GM19328 (cell line): ENCODE data around the gene LSM14B.
A peak's percentile ranks its signal among the peaks of the same experiment; 100 is the strongest.
"Not testable (repeated sequence)": the region's sequence is repeated elsewhere in the genome, so short reads cannot be mapped to it uniquely, and the experiment has no call there.

ENCODE experiments used
- ATAC-seq: cut with Tn5 transposase; IDR thresholded peaks from one replicate; pipeline ENCODE4 v1.9.1; 2021; ENCODE audit warnings: mild to moderate bottlenecking, moderate library complexity; ENCODE audit not compliant: unreplicated experiment

Gene LSM14B

DNA sequence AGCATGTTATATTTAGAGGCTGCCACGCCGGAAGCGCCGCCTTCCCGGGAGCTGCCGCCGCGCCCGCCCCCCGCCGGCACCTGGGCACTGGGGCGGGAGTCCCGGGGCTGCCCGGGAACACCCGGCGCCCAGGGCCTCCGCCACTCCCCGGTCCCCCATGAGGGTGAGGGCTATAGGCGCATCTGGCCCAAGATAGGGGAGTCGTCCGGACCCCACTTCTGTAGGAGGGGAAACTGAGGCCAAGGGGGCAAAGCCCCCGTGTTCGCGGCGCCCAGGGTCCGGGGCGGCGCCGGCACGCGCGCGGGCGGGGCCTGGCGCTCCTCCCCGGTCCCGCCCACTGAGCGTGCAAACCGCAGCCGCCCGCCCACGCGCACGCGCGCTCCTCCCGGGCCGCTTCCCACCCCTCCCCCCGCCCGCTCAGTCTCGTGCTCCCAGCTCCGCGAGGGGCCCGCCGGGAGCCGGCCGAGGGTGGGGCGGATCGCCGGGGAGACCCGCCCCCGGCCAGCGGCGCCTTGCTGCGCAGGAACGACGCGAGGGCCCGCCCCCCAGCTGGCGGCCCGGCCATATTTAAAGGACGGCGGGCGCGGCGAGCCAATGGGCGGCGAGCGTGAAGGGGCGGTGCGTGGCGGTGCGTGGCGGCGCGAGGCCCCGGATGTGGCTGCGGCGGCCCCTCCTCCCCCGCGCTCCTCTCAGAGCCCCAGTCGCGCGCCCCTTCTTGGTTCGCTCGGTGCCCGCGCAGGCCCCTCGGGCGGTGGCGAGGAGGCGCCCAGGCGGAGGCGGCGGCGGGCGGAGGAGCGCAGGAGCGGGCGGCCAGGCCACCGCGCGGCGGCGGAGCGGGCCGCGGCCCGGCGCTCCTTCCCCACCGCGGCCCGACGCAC lies at the start of gene LSM14B:
TSS of gene LSM14B (plus strand) at position 700 of the 878 bp plus-strand sequence. CDS start 192 bp downstream, outside the sequence.
- ATAC-seq, result peak; percentile 83

DNA sequence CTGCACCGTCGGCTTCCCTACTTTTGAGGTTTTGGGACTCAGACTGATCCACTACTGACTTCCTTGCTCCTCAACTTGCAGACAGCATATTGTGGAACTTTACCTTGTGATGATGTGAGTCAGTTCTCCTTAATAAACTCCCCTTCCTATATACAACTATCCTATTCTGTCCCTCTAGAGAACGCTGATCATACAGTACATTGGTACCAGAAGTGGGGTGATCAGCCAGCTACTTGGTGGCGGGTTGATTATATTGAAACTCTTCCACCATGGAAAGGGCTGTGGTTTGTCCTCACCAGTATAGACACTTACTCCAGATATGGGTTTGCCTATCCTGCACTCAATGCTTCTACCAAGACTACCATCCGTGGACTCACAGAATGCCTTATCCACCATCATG lies 49.0 kb upstream of the LSM14B start:
- ATAC-seq, result no peak

DNA sequence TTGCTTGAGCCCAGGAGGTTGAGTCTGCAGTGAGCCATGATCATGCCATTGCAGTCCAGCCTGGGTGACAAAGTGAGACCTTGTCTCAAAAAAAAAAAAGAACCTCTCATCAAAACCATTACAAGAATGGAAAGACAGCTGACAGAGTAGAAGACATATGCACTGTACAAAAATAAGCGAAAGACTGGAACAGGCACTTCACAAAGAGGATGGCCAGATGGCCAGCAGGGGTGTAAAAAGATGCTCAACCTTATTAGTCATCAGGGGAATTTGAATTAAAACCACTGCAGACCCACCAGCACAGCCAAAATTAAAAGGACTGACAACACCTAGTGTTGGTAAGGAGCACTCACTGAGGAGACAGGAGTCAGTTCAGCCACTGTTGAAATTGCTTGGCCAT lies 43.1 kb upstream of the LSM14B start:
- ATAC-seq, result no peak

DNA sequence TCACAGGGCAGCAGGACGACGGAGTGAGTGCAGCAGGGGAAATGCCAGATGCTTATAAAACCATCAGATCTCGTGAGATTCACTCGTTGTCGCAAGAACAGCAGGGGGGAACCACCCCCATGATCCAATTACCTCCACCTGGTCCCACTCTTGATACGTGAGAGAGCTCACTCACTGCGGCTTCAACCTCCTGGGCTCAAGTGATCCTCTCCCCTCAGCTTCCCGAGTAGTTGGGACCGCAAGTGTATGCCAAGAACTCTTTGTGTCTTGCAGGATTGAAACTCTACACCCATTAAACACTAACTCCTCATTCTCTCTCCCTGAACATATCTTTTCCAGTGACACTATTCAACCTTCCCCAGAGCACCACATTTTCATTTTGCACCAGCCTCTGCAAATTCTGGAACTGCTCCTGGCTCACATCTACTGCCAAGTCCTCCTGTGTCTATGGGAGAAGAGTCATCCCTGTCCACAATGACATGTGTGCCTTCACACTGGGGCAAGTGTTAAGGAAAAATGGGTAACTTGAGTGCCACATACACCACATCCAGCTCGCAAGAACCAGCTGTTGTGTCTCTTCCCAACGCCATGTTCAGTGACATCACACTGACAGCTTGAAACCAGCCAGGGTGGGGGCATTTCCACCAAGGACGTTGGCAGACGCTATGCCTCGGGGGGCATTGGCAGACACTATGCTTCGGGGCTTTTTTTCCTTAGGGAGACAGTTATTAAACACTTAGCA lies 41.9 kb upstream of the LSM14B start:
- ATAC-seq, result no peak

DNA sequence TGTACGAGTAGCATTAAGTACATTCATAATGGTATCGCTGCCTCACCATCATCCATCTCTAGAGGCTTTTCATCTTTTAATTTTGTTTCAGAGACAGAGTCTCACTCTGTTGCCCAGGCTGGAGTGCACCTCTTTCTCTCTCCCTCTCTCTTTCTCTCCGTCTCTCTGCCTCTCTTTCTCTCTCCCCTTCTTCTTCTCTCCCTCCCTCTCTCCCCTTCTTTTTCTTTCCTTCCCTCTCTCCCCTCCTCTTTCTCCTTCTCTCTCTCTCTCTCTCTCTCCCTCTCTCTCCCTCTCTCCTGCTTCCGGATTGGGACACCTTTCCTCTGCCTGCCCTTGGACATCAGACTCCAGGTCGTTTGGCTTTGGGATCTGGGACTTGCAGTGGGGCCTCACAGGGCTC lies 39.0 kb upstream of the LSM14B start:
- ATAC-seq, result no peak

DNA sequence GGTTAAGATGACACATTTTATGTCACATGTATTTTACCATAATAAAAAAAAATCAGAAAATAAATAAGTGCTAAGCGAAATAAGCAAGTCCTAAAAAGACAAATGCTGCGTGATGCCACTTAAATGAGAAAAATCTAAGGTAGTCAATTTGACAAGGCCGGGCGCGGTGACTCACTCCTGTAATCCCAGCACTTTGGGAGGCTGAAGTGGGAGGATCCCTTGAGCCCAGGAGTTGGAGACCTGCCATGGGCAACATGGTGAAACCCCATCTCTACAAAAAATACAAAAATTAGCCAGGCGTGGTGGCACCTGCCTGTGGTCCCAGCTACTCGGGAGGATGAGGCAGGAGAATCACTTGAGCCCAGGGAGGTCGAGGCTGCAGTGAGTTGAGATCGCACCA lies 38.1 kb upstream of the LSM14B start:
- ATAC-seq, result not testable (repeated sequence)

DNA sequence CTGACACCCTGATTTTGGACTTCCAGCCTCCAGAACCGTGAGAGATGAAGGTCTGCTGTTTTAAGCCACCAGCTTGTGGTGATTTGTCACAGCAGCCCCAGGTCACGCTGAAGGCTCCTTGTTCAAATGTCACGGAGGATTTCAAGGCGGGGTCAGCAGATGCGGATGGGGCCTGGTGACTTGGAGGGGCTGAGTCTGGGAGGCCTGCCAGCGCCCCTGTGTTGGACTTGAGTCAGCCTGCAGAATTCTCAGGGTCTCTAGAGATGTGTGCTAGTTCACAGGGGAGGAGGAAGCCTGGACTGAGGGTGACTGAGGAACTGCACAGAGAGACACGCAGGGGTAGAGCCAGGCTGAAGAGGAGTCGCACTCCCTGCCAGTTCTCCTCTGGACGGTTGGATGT lies 37.1 kb upstream of the LSM14B start:
- no peak for ATAC-seq

DNA sequence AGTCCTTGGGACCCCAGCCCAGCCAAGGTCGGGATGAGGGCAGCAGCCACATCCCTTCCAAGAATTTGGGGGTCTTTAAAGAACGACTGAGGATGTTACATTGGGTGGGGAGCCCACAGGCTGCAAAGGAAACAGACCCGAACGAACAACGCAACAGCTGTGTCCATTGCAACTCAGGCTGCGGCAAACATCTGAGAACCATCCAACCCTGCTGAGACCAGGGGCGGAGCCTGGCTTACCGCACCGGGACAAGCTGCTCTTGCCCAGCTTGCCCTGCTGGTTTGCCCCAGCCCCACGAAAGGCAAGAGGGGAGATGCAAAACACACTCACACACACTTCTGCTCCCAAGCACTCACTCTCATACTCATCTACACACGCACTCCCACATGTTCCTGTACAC lies 35.0 kb upstream of the LSM14B start:
- ATAC-seq, result no peak

DNA sequence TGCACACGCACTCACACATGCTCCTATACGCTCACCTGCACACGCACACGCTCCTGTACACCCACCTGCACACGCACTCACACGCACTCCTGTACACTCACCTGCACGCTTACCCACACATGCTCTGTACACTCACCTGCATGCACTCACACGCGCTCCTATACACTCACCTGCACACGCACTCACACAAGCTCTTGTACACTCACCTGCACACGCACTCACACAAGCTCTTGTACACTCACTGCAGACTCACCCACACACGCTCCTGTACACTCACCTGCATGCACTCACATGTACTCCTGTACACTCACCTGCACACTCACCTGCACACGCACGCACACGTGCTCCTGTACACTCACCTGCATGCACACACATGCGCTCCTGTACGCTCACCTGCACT lies 34.6 kb upstream of the LSM14B start:
- no peak for ATAC-seq

DNA sequence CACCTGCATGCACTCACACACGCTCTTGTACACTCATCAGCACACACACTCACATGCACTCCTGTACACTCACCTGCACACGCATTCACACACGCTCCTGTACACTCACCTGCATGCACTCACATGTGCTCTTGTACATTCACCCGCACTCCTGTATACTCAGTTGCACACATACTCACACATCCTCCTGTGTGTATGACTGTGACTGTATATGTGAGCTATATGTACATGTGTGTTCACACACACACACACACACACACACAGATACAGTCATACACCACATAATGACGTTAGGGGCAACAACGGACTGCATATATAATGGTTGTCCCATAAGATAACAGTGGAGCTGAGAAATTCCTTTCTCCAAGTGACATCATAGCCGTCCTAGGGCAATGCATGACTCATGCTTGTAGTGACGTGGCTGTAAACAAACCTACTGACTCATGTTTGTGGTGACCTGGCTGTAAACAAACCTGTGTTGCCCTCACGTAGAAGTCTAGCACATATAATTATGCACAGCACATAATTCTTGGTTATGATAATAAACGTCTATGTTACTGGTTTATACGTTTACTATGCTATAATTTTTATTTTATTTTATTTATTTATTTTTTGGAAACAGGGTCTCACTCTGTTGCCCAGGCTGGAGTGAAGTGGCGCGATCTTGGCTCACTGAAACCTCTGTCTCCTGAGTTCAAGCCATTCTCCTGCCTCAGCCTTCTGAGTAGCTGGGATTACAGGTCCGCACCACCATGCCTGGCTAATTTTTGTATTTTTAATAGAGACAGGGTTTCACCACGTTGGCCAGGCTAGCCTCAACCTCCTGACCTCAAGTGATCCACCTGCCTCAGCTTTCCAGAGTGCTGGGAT lies 33.8 kb upstream of the LSM14B start:
- no peak for ATAC-seq

DNA sequence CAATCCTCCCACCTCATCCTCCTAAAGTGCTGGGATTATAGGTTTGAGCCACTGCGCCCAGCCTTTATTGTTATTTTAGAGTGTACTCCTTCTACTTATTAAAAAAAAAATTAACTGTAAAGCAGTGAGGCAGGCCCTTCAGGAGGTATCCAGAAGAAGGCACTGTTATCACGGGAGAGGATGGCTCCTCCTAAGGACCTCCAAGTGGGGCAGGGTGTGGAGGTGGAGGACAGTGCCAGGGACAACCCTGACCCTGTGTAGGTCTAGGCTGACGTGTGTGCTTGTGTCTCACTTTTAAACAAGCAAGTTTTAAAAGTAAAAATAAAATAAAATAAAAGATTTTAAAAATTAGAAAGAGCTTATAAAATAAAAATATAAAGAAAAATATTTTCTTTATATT lies 32.9 kb upstream of the LSM14B start:
- no peak for ATAC-seq

DNA sequence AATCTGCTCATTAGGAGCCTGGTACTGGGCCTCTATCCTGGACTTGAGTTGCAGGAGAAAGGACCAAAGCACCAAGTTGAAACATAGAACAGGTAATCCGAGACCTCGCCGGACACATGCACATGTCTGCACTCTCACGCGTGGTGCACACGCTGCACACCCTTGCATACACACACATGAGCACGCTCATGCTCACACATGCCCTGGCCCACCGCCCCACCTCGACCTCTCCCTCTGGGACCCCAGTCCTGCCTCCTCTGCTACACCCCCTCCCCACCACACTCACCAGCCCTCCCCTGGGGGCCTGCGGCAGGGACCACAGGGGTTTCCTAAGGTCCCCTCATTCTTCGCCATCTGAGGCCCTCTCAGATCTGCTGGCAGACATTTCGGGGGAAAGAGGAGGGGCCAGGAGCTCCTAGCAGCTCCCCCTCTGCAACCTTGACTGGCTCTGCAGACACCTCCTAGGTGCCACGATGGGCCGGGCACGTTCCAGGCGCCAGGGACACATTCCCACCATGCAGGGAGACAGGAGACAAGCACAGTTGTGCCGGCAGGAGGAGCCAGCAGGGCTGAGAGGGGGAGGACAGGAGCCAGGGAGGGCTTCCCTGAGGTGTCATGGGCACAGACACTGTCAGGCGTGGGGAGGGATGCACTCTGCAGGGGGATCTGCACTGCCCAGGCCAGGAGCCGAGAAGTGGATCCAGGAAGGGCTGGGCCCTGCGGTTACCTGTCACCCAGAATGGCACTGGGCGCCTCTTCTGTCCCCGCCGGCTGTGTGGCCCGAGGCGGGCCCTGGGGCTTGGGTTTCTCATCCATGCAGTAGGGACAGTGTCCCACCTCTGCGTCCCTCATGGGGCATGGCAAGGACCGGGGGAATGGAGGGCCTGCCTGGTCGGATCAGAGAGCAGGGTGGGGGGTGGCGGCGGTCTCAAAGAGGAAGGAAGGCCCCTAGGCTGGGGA lies 25.6 kb upstream of the LSM14B start:
- no peak for ATAC-seq

DNA sequence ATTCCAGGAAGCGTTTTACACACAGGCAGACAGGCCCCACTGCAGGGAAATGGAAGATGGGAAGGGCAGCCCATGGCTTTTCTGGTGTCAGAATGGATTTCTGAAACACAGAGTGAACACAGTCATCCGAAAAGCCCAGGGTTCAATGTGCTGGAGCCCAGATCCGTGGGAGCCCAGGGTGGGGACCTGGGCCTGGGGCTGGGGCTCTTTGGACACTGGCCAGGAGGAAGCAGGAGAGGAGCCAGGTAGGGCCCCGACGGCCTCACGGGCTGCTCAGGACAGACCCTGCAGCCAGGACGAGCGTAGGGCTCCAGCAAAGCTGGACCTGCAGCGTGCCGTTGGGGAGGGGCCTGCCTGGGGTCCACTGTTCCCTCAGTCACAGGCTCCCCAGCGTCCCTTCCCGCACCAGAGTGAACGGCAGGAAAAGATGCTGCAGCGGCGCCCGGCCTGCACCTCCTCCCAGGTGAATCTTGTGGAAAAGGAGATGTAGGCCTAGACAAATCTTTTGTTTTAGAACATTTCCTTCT lies 24.3 kb upstream of the LSM14B start:
- no peak for ATAC-seq

DNA sequence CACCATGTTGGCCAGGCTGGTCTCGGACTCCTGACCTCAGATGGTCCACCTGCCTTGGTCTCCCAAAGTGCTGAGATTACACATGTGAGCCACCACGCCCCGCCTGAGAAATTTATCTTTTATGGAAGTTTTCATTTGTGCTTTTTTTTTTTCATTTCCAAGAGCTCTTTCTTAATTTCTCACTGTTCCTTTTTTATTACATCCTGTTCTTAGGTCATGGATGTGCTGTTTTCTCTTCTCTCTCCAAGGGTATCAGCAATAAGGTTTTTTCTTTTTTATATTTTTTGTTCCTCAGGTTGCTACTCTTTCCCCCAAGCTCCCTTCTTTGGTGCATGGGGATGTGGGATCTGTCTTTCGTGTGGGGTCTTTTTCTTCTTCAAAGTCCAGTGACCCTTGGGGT lies 21.2 kb upstream of the LSM14B start:
- no peak for ATAC-seq

DNA sequence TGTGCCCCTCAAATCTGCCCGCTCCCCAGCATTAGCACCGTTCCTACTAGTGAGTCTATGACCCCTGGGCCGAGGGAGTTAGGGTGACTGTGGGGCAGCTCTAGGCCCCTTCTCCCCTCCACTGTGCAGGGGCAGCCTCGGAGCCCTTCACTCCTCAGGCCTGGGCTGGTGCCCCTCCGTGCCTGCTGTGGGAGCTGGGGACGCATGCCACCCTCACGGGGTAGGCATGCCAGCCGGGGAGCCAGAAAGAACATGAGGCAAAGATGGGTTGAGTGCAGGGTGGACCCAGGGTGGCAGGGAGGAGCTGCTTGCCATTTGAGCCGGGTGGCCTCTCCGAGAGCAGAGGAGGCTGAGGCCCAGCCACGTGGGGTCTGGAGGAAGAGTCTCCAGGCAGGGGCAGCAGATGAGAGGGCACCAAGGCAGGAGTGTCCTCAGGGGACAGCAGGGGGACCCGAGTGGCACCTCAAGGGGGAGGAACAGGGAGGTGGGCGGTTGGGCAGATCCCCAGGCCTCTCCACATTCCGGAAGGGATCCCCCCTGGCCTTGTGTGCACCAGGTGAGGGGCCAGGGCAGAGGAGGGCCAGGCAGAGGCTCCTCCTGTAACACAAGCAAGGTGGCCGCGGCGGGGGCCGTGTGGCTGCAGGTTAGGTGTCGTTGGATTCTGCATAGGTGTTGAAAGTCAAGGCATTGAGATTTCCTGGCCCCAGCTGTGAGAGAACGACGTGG lies 18.6 kb upstream of the LSM14B start:
- no peak for ATAC-seq

DNA sequence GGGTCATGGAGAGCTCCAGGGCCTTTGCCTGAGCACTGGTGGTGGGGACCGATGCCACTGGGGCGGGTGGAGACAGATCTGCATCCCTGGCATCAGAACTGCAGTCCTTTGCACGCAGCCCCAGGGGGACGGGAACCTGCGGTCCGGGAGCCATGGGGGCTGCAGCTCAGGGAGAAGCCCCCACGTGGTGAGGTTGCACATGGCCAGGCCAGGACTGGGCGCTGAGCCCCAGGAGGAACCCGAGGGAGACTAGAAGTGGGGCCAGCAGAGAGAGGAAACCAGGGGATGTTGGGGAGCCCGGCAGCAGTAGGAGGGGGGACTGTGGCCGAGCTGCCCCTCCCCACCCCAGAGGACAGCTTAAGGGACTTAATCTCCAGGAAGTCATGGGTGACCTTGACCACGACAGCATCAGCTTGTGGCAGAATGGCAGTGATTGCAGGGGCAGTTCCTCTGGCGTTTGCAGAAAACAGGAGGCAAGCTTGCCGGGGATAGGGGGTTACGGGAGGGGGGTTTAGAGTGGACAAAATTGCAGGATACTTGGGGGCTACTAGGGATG lies 18.0 kb upstream of the LSM14B start:
- ATAC-seq, result no peak

DNA sequence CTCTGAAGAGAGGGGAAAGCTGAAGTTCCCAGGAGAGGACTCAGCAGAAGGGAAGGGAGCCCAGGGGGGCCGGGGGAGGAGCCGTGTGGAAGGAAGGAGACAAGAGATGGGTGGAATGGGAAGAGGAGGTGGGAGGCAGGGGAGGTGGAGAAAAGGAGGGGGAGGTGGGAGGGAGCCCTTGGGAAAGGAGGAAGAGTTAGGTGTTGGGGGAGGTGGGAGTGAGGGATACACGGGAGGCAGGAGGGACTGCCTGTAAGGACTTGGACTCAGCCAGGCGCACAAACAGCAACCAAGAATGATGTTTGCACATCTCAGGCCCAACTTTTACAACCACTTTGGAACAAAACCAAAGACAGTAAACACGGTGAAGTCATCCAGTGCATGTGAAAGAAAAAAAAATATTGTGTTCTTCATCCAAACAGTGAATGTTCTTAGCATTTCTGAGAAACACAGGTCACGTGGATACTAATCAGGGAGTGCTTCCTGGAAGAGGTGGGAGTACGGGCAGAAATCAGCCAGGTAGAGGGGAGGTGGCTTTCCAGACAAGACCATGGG lies 17.4 kb upstream of the LSM14B start:
- no peak for ATAC-seq

DNA sequence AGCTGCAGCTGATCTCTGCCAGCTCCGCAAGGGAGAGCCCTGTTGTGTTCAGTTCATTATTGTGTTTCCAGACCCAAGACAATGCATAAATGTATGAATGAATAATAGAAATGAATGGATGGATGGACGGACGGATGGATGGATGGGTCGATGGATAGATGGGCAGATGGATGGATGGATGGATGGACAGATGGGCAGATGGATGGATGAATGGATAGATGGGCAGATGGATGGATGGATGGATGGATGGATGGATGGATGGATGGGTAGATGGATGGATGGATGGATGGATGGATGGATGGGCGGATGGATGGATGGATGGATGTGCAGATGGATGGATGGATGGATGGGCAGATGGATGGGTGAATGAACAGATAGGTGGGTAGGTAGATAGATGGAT lies 16.7 kb upstream of the LSM14B start:
- ATAC-seq, result no peak

DNA sequence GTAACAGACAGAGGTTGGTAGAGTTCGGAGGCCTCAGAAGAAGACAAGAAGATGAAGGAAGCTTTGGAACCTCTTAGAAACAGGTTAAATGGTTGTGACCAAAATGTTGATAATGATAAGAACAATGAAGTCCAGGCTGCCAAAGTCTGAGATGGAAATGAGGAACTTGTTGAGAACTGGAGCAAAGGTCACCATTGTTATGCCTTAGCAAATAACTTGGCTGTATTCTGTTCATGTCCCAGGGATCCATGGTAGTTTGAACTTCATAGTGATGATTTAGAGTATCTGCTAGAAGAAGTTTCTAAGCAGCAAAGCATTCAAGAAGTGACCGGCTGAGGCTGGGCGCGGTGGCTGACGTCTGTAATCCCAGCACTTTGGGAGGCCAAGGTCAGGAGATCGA lies 11.1 kb upstream of the LSM14B start:
- ATAC-seq, result no peak
